ENCODE data around the gene RSAD1.

GRCh38 chr17:50437409-50437808 is 41.3 kb upstream of the RSAD1 start:
- no peak for TF ChIP-seq EZH2 (IDR thresholded peaks at IDR 0.05; ENCODE audit: borderline replicate concordance, low read depth, low read length, severe bottlenecking)
- no peak for TF ChIP-seq CTCF (IDR thresholded peaks at IDR 0.05; ENCODE audit: borderline replicate concordance, extremely low read depth, low read length, poor library complexity, severe bottlenecking)
